ACC112 (cell line): ENCODE data around the gene MAMSTR.

Source experiments
- H2AFZ ChIP-seq: fragments of 200-600 bp; sonication (generic); one replicate; pipeline ENCODE4 v1.6.0; 2017; ENCODE audit warnings: antibody characterized with exemption, low read length; ENCODE audit not compliant: unreplicated experiment
- H3K27ac ChIP-seq: fragments of 200-600 bp; sonication (generic); 2 replicates; pipeline ENCODE4 v1.5.1; 2014; ENCODE audit warnings: low read depth, mild to moderate bottlenecking, antibody characterized with exemption, low read length, moderate library complexity
- H3K27me3 ChIP-seq: fragments of 200-600 bp; sonication (generic); 2 replicates; pipeline ENCODE4 v1.6.1; 2014; ENCODE audit warnings: mild to moderate bottlenecking, antibody characterized with exemption, low read length, moderate library complexity, mixed read lengths; ENCODE audit not compliant: insufficient read depth
- H3K36me3 ChIP-seq: fragments of 200-600 bp; sonication (generic); 2 replicates; pipeline ENCODE4 v1.6.1; 2016; ENCODE audit warnings: mild to moderate bottlenecking, antibody characterized with exemption, low read length, moderate library complexity, mixed read lengths; ENCODE audit not compliant: insufficient read depth
- H3K4me1 ChIP-seq: fragments of 200-600 bp; sonication (generic); one replicate; pipeline ENCODE4 v1.6.1; 2016; ENCODE audit warnings: low read length, mixed read lengths; ENCODE audit not compliant: insufficient read depth, unreplicated experiment, control insufficient read depth
- H3K4me3 ChIP-seq: fragments of 200-600 bp; sonication (generic); 2 replicates; pipeline ENCODE4 v1.5.1; 2014; ENCODE audit warnings: mild to moderate bottlenecking, low read depth, low read length
- H3K79me2 ChIP-seq: fragments of 200-600 bp; sonication (generic); one replicate; pipeline ENCODE4 v1.6.0; 2016; ENCODE audit warnings: low read length; ENCODE audit not compliant: control insufficient read depth, unreplicated experiment, insufficient read depth

MAMSTR gene

GRCh38 chr19:48671446-48671995 lies 48.0 kb downstream of the MAMSTR start:
- Histone ChIP-seq H3K4me3 (no peak overlapping the region), H3K79me2 (no peaks in the 10 kb centered on the region), H3K36me3 (no peaks in the 10 kb centered on the region), H3K27ac (no peak overlapping the region), H3K27me3 (no peaks in the 10 kb centered on the region), H2AFZ (no peak overlapping the region), H3K4me1 (peaks cover 4% of the 10 kb centered on the region)

GRCh38 chr19:48670699-48671445 lies 48.7 kb downstream of the MAMSTR start:
- no peak overlapping the region for H3K4me3 ChIP-seq
- H3K27me3 ChIP-seq = no peaks in the 10 kb centered on the region
- no peak overlapping the region for H2AFZ ChIP-seq
- no peak overlapping the region for H3K27ac ChIP-seq
- no peaks in the 10 kb centered on the region for H3K36me3 ChIP-seq
- H3K4me1 ChIP-seq = peaks cover 4% of the 10 kb centered on the region
- H3K79me2 ChIP-seq = no peaks in the 10 kb centered on the region

GRCh38 chr19:48669903-48670668 lies 49.4 kb downstream of the MAMSTR start:
- Histone ChIP-seq H3K4me1 (peaks cover 2% of the 10 kb centered on the region), H2AFZ (no peak overlapping the region), H3K79me2 (no peaks in the 10 kb centered on the region), H3K4me3 (no peak overlapping the region), H3K27ac (no peak overlapping the region), H3K36me3 (no peaks in the 10 kb centered on the region), H3K27me3 (no peaks in the 10 kb centered on the region)

GRCh38 chr19:48668761-48669160 lies 50.8 kb downstream of the MAMSTR start:
- Histone ChIP-seq H2AFZ (no peak overlapping the region), H3K4me1 (no peaks in the 10 kb centered on the region), H3K4me3 (no peak overlapping the region), H3K79me2 (no peaks in the 10 kb centered on the region), H3K27me3 (no peaks in the 10 kb centered on the region), H3K36me3 (no peaks in the 10 kb centered on the region), H3K27ac (no peak overlapping the region)

GRCh38 chr19:48668332-48668731 lies 51.2 kb downstream of the MAMSTR start:
- Histone ChIP-seq H3K4me1 (no peaks in the 10 kb centered on the region), H2AFZ (no peak overlapping the region)

GRCh38 chr19:48665786-48666185 lies 53.7 kb downstream of the MAMSTR start:
- H3K4me1 ChIP-seq = no peaks in the 10 kb centered on the region
- H3K27me3 ChIP-seq = no peaks in the 10 kb centered on the region
- no peak overlapping the region for H2AFZ ChIP-seq
- H3K4me3 ChIP-seq = no peak overlapping the region
- no peak overlapping the region for H3K27ac ChIP-seq
- H3K36me3 ChIP-seq = no peaks in the 10 kb centered on the region
- no peaks in the 10 kb centered on the region for H3K79me2 ChIP-seq

More at GRCh38 chr19:48668332-48668731, 51.2 kb downstream of the MAMSTR start:
- Histone ChIP-seq H3K36me3 (no peaks in the 10 kb centered on the region), H3K4me3 (no peak overlapping the region), H3K27ac (no peak overlapping the region), H3K79me2 (no peaks in the 10 kb centered on the region), H3K27me3 (no peaks in the 10 kb centered on the region)

GRCh38 chr19:48664476-48664875 lies 55.0 kb downstream of the MAMSTR start:
- no peak overlapping the region for H2AFZ ChIP-seq
- no peaks in the 10 kb centered on the region for H3K27me3 ChIP-seq
- no peaks in the 10 kb centered on the region for H3K79me2 ChIP-seq
- no peak overlapping the region for H3K27ac ChIP-seq
- no peaks in the 10 kb centered on the region for H3K36me3 ChIP-seq
- no peaks in the 10 kb centered on the region for H3K4me1 ChIP-seq
- no peak overlapping the region for H3K4me3 ChIP-seq

GRCh38 chr19:48663667-48664066 lies 55.9 kb downstream of the MAMSTR start:
- no peaks in the 10 kb centered on the region for H3K27me3 ChIP-seq
- H3K4me1 ChIP-seq = no peaks in the 10 kb centered on the region
- H3K27ac ChIP-seq = no peak overlapping the region
- H2AFZ ChIP-seq = no peak overlapping the region
- no peak overlapping the region for H3K4me3 ChIP-seq
- no peaks in the 10 kb centered on the region for H3K79me2 ChIP-seq
- no peaks in the 10 kb centered on the region for H3K36me3 ChIP-seq
